ENCODE data around the gene NMNAT3.

Gene NMNAT3

GRCh38 chr3:139555249-139555648, 122.5 kb downstream of the NMNAT3 start:
- DNase-seq (ENCODE audit: extremely low spot score) = no peak
- ChIA-PET POLR2A (no interaction called here), CTCF (no interaction called here)
- TF ChIP-seq SUZ12 (IDR thresholded peaks at IDR 0.05) (no peak), PKNOX1 (IDR thresholded peaks at IDR 0.05) (no peak), HDGF (IDR thresholded peaks at IDR 0.05; ENCODE audit: borderline replicate concordance) (no peak), ZNF384 (IDR thresholded peaks at IDR 0.05) (no peak), FOXK2 (IDR thresholded peaks at IDR 0.05) (no peak), NFRKB (IDR thresholded peaks at IDR 0.05) (no peak), LEF1 (IDR thresholded peaks at IDR 0.05; ENCODE audit: borderline replicate concordance) (no peak), FOXA1 (IDR thresholded peaks at IDR 0.05) (no peak), CTBP1 (IDR thresholded peaks at IDR 0.05; ENCODE audit: borderline replicate concordance) (no peak), ARNT (IDR thresholded peaks at IDR 0.05) (no peak), L3MBTL2 (conservative IDR thresholded peaks at IDR 0.05) (no peak), TARDBP (IDR thresholded peaks at IDR 0.05) (no peak), SP1 (IDR thresholded peaks at IDR 0.05) (no peak), FOXM1 (IDR thresholded peaks at IDR 0.05; ENCODE audit: borderline replicate concordance) (no peak), ELF4 (IDR thresholded peaks at IDR 0.05) (no peak), BHLHE40 (IDR thresholded peaks at IDR 0.05; ENCODE audit: borderline replicate concordance) (no peak)

GRCh38 chr3:139554628-139555027, 123.1 kb downstream of the NMNAT3 start:
- no peak for DNase-seq (ENCODE audit: extremely low spot score)
- TF ChIP-seq HDGF (IDR thresholded peaks at IDR 0.05; ENCODE audit: borderline replicate concordance) = no peak
- no peak for TF ChIP-seq FOXM1 (IDR thresholded peaks at IDR 0.05; ENCODE audit: borderline replicate concordance)
- TF ChIP-seq L3MBTL2 (conservative IDR thresholded peaks at IDR 0.05) = no peak
- no peak for TF ChIP-seq CTBP1 (IDR thresholded peaks at IDR 0.05; ENCODE audit: borderline replicate concordance)
- no peak for TF ChIP-seq TARDBP (IDR thresholded peaks at IDR 0.05)
- no peak for TF ChIP-seq SP1 (IDR thresholded peaks at IDR 0.05)
- no peak for TF ChIP-seq ELF4 (IDR thresholded peaks at IDR 0.05)
- no peak for TF ChIP-seq FOXK2 (IDR thresholded peaks at IDR 0.05)
- no peak for TF ChIP-seq ZNF384 (IDR thresholded peaks at IDR 0.05)
- no peak for TF ChIP-seq LEF1 (IDR thresholded peaks at IDR 0.05; ENCODE audit: borderline replicate concordance)
- no peak for TF ChIP-seq PKNOX1 (IDR thresholded peaks at IDR 0.05)
- TF ChIP-seq SUZ12 (IDR thresholded peaks at IDR 0.05) = no peak
- TF ChIP-seq NFRKB (IDR thresholded peaks at IDR 0.05) = no peak
- TF ChIP-seq ARNT (IDR thresholded peaks at IDR 0.05) = no peak
- no peak for TF ChIP-seq FOXA1 (IDR thresholded peaks at IDR 0.05)
- ChIA-PET CTCF (no interaction called here), POLR2A (no interaction called here)

- TF ChIP-seq BHLHE40 (IDR thresholded peaks at IDR 0.05; ENCODE audit: borderline replicate concordance) = no peak
- TF ChIP-seq CTBP1 (IDR thresholded peaks at IDR 0.05; ENCODE audit: borderline replicate concordance) = no peak
- no peak for TF ChIP-seq NFRKB (IDR thresholded peaks at IDR 0.05)
- no peak for TF ChIP-seq FOXM1 (IDR thresholded peaks at IDR 0.05; ENCODE audit: borderline replicate concordance)
- no peak for TF ChIP-seq SP1 (IDR thresholded peaks at IDR 0.05)
- TF ChIP-seq ARNT (IDR thresholded peaks at IDR 0.05) = no peak
- TF ChIP-seq PKNOX1 (IDR thresholded peaks at IDR 0.05) = no peak
- ChIA-PET CTCF (interaction anchor here (0.6 kb wide), 1 partner anchor 32 kb away, joined by 4 read pairs; no protein-coding TSS in a partner anchor), POLR2A (no interaction called here)
- no peak for DNase-seq (ENCODE audit: extremely low spot score)
Measured at GRCh38 chr3:139552632-139553365, 125.0 kb downstream of the NMNAT3 start.

- CTCF ChIA-PET = no interaction called here
Measured at GRCh38 chr3:139548801-139549200, 129.0 kb downstream of the NMNAT3 start.

GRCh38 chr3:139547666-139548065, 130.1 kb downstream of the NMNAT3 start:
- no peak for TF ChIP-seq FOXA1 (IDR thresholded peaks at IDR 0.05)
- CTCF ChIA-PET = no interaction called here
- no peak for DNase-seq (ENCODE audit: extremely low spot score)
- POLR2A ChIA-PET = no interaction called here

More at GRCh38 chr3:139548801-139549200, 129.0 kb downstream of the NMNAT3 start:
- DNase-seq (ENCODE audit: extremely low spot score) = no peak
- POLR2A ChIA-PET = no interaction called here
- no peak for TF ChIP-seq SUZ12 (IDR thresholded peaks at IDR 0.05)
- no peak for TF ChIP-seq ZNF384 (IDR thresholded peaks at IDR 0.05)
- no peak for TF ChIP-seq L3MBTL2 (conservative IDR thresholded peaks at IDR 0.05)

GRCh38 chr3:139546772-139547171, 131.0 kb downstream of the NMNAT3 start:
- TF ChIP-seq CTBP1 (IDR thresholded peaks at IDR 0.05; ENCODE audit: borderline replicate concordance) = no peak
- no peak for TF ChIP-seq FOXM1 (IDR thresholded peaks at IDR 0.05; ENCODE audit: borderline replicate concordance)
- TF ChIP-seq BHLHE40 (IDR thresholded peaks at IDR 0.05; ENCODE audit: borderline replicate concordance) = no peak
- TF ChIP-seq ARNT (IDR thresholded peaks at IDR 0.05) = no peak
- no peak for TF ChIP-seq TARDBP (IDR thresholded peaks at IDR 0.05)
- no peak for TF ChIP-seq SUZ12 (IDR thresholded peaks at IDR 0.05)
- no peak for TF ChIP-seq L3MBTL2 (conservative IDR thresholded peaks at IDR 0.05)
- no peak for TF ChIP-seq PKNOX1 (IDR thresholded peaks at IDR 0.05)
- TF ChIP-seq HDGF (IDR thresholded peaks at IDR 0.05; ENCODE audit: borderline replicate concordance) = no peak
- DNase-seq (ENCODE audit: extremely low spot score) = no peak
- ChIA-PET POLR2A (no interaction called here), CTCF (no interaction called here)

Measured in HEK293T (cell line).